Adrenal gland (tissue), 12 donors: ENCODE measurements around the gene P2RX6. TPM values are rescaled to one million over a fixed set of nuclear protein-coding genes. Genes with fewer than 3 reads are reported as not detected.
"Not testable (repeated sequence)": the region's sequence is repeated elsewhere in the genome, so short reads cannot be mapped to it uniquely, and the experiment has no call there.

Experiments used
- DNase-seq, 7 donors: peaks; one replicate each; pipeline ENCODE4 v3.0.0-alpha.2; 2019 to 2020
- H3K27ac ChIP-seq, 5 donors: fragments of 200-600 bp; sonication (generic) in 4 of 5; 1 replicate in 3 of 5; 2 replicates in 2 of 5; pipeline versions ENCODE4 v1.5.1 to v1.8.0; 2016 to 2020; ENCODE audit warnings: mild to moderate bottlenecking in 1 of 5
- H3K27me3 ChIP-seq: fragments of 200-600 bp; 2 replicates; pipeline ENCODE4 v1.8.0; 2021
- H3K36me3 ChIP-seq, 2 donors: fragments of 200-600 bp; replicated peaks in 1 of 2; 1 replicate in 1 of 2; 2 replicates in 1 of 2; pipeline versions ENCODE4 v1.5.1 to v1.8.0; 2018 to 2022
- H3K4me1 ChIP-seq, 2 donors: fragments of 200-600 bp; replicated peaks in 1 of 2; 1 replicate in 1 of 2; 2 replicates in 1 of 2; pipeline versions ENCODE4 v1.5.1 to v1.8.0; 2018 to 2021
- H3K4me3 ChIP-seq, 4 donors: fragments of 200-600 bp; sonication (generic) in 3 of 4; one replicate each; pipeline ENCODE4 v1.5.1; 2016 to 2018
- H3K9me3 ChIP-seq, 3 donors: fragments of 200-600 bp; sonication (generic) in 1 of 3; replicated peaks in 1 of 3; 1 replicate in 2 of 3; 2 replicates in 1 of 3; pipeline versions ENCODE4 v1.5.1 to v1.8.0; 2016 to 2021
- CTCF ChIP-seq, 6 experiments: fragments of 450-650 bp in 4 of 6; fragments of 200-600 bp in 2 of 6; sonication (generic) in 1 of 6; IDR thresholded peaks; 1 replicate in 5 of 6; 2 replicates in 1 of 6; pipeline versions ENCODE4 v1.5.1 to v1.8.0; 2016 to 2021; ENCODE audit warnings: antibody characterized with exemption in 6 of 6, mild to moderate bottlenecking in 2 of 6, moderate library complexity in 1 of 6
- POLR2A ChIP-seq, 2 donors: fragments of 450-650 bp; IDR thresholded peaks; one replicate each; pipeline ENCODE4 v1.6.1; 2017; ENCODE audit warnings: antibody characterized with exemption in 2 of 2, mild to moderate bottlenecking in 2 of 2, moderate library complexity in 1 of 2
- WGBS, 4 donors: extraction: QIAGEN DNeasy Blood & Tissue Kit in 2 of 4; methylation state at CpG; one replicate each; pipeline versions ENCODE4 v1.1.5 to v1.1.7; 2013 to 2017; 5-methylcytosine and 5-hydroxymethylcytosine counted together
- intact Hi-C, 2 donors: fragments of 100-400 bp; cut with DNase I; formaldehyde crosslinking; loops; one replicate each; pipeline versions ENCODE4 v1.14.1 to v1.15.0; 2022 to 2023
- polyA plus RNA-seq, 3 donors: library from polyadenylated mRNA; stranded (reverse); fragments of 200-250 nt in 2 of 3; fragments of 350-450 nt in 1 of 3; fragmentation: Illumina TruSeq in 1 of 3; extraction: RNeasy Lipid Tissue Mini Kit (QIAGEN cat#74804) in 1 of 3; gene quantifications; one replicate each; pipeline ENCODE4 v1.2.3, GENCODE V29; 2013 to 2014
- total RNA-seq, 9 donors: library from RNA; depleted of rRNA in 4 of 9; stranded (reverse); fragments of >200 nt in 4 of 9; fragments of 120-200 nt in 1 of 9; fragmentation: NEBNext Ultra II Directional in 1 of 9; extraction: Animal tissue kit (Norgen Biotek cat#: 25700) in 1 of 9; gene quantifications; one replicate each; pipeline versions ENCODE4 v1.1.0 to v1.2.4, GENCODE V29; 2013 to 2023
- donor health status: healthy with polysubstance abuse.
- donor health status: Bipolar disorder and iron deficiency.
- donor health status: DM: yes; HTN: yes; CAD: no.
- donor health status: DM: no; HTN: no; CAD: no.
- donor health status: DM: no; HTN: no; CAD: no.
- donor health status: DM: yes; HTN: yes; CAD: no.

Gene P2RX6
- total and polyA plus RNA-seq, 12 donors = 1.7 to 11.9 (median 4.4) TPM

GRCh38 chr22:21045585-21046294, 30.8 kb downstream of the P2RX6 start, which contains the start of gene LRRC74B:
Gene LRRC74B (plus strand): TSS chr22:21045946. CDS start chr22:21045987, 41 bp downstream.
- Histone ChIP-seq H3K27ac (peak within 1 kb of the TSS in 2 of 5 donors; percentile 54 to 56), H3K9me3 (no peaks in the 10 kb centered on the region), H3K4me1 (peaks cover 13 to 24% of the 10 kb centered on the region in 2 donors), H3K36me3 (no peaks in the 10 kb centered on the region), H3K4me3 (peak within 1 kb of the TSS in 2 of 4 donors; percentile 31 to 52), H3K27me3 (no peaks in the 10 kb centered on the region)
- intact Hi-C loops = no loop called here
- TF ChIP-seq CTCF (IDR thresholded peaks at IDR 0.05) = no peak
- no peak for TF ChIP-seq POLR2A (IDR thresholded peaks at IDR 0.05)
- peak; percentile 91 to 97 (median 93) for DNase-seq
- 6 to 17% (median 11%) methylated on average over 18 to 47 of the region's 47 CpGs for WGBS, 4 donors

GRCh38 chr22:21047035-21047661, 32.2 kb downstream of the P2RX6 start:
- no peaks in the 10 kb centered on the region for H3K9me3 ChIP-seq
- H3K36me3 ChIP-seq = no peaks in the 10 kb centered on the region
- H3K4me3 ChIP-seq = no peak overlapping the region
- peaks cover 13 to 24% of the 10 kb centered on the region in 2 donors for H3K4me1 ChIP-seq
- no peaks in the 10 kb centered on the region for H3K27me3 ChIP-seq
- TF ChIP-seq POLR2A (IDR thresholded peaks at IDR 0.05) = no peak
- WGBS, 4 donors = 81 to 98% (median 90%) methylated on average over 7 to 14 of the region's 14 CpGs
- no peak overlapping the region for H3K27ac ChIP-seq
- intact Hi-C loops = no loop called here
- no peak for DNase-seq

GRCh38 chr22:21047730-21048129, 32.8 kb downstream of the P2RX6 start:
- Histone ChIP-seq H3K27ac (no peak overlapping the region), H3K36me3 (no peaks in the 10 kb centered on the region), H3K4me1 (peaks cover 13 to 24% of the 10 kb centered on the region in 2 donors), H3K4me3 (no peak overlapping the region), H3K27me3 (no peaks in the 10 kb centered on the region), H3K9me3 (no peaks in the 10 kb centered on the region)
- DNase-seq = no peak
- TF ChIP-seq POLR2A (IDR thresholded peaks at IDR 0.05) = no peak
- no peak for TF ChIP-seq CTCF (IDR thresholded peaks at IDR 0.05)
- intact Hi-C loops = no loop called here
- 83 to 100% (median 95%) methylated on average over 2 to 7 of the region's 7 CpGs for WGBS, 4 donors

GRCh38 chr22:21048448-21048847, 33.5 kb downstream of the P2RX6 start:
- H3K27ac ChIP-seq, H3K36me3 ChIP-seq, H3K4me3 ChIP-seq, H3K27me3 ChIP-seq, DNase-seq, intact Hi-C loops, H3K9me3 ChIP-seq: not testable (repeated sequence)
- H3K4me1 ChIP-seq = peaks cover 13 to 24% of the 10 kb centered on the region in 2 donors
- 83 to 87% (median 85%) methylated on average over 2 to 5 of the region's 5 CpGs; no CpG with 5 or more reads in 1 of the 4 donors for WGBS, 4 donors

- H3K27ac ChIP-seq, H3K27me3 ChIP-seq, H3K9me3 ChIP-seq, H3K4me3 ChIP-seq, intact Hi-C loops, DNase-seq, H3K36me3 ChIP-seq: not testable (repeated sequence)
- H3K4me1 ChIP-seq = peaks cover 13 to 19% of the 10 kb centered on the region in 2 donors
- WGBS, 4 donors = 92 to 100% (median 94%) methylated on average over 2 to 7 of the region's 12 CpGs; no CpG with 5 or more reads in 1 of the 4 donors
Measured at GRCh38 chr22:21048965-21049364, 34.0 kb downstream of the P2RX6 start.
